Natural killer cell treated with Interleukin-12 subunit alpha and Interleukin-12 subunit beta and Interleukin-15 and Interleukin-18, amount 100 ng/mL, for 72 hours (primary cell): ENCODE data around the gene KXD1. TPM values are rescaled to one million over a fixed set of nuclear protein-coding genes. Genes with fewer than 3 reads are reported as not detected.

Experiments used
- ATAC-seq, 2 donors: fragments of 150-1000 bp; cut with Tn5 transposase in 1 of 2; sonication (Bioruptor Pico), chemical (Tn5 transposase) in 1 of 2; 2 replicates each; pipeline ENCODE4 v1.10.0; 2021
- DNase-seq: peaks from one replicate; pipeline ENCODE4 v3.0.0; 2022; ENCODE audit warnings: low spot score
- H3K27ac Mint-ChIP-seq, 2 donors: 1 replicate in 1 of 2; 2 replicates in 1 of 2; pipeline ENCODE4 v1.8.0; 2022; ENCODE audit warnings: mixed read lengths in 2 of 2, mild to moderate bottlenecking in 1 of 2, moderate library complexity in 1 of 2
- H3K27me3 Mint-ChIP-seq, 2 donors: 1 replicate in 1 of 2; 2 replicates in 1 of 2; pipeline ENCODE4 v1.8.0; 2022; ENCODE audit warnings: mixed read lengths in 2 of 2
- H3K36me3 Mint-ChIP-seq: one replicate; pipeline ENCODE4 v1.8.0; 2022; ENCODE audit warnings: mixed read lengths
- H3K4me1 Mint-ChIP-seq, 2 donors: 1 replicate in 1 of 2; 2 replicates in 1 of 2; pipeline ENCODE4 v1.8.0; 2022; ENCODE audit warnings: low read depth in 2 of 2, mixed read lengths in 2 of 2, mild to moderate bottlenecking in 1 of 2
- H3K4me3 Mint-ChIP-seq: one replicate; pipeline ENCODE4 v1.8.0; 2022; ENCODE audit warnings: mixed read lengths
- H3K9me3 Mint-ChIP-seq: 2 replicates; pipeline ENCODE4 v1.8.0; 2022; ENCODE audit warnings: mixed read lengths
- total RNA-seq, 2 donors: library from RNA; stranded (reverse); gene quantifications; one replicate each; pipeline ENCODE4 v1.2.3, GENCODE V29; 2022

KXD1 gene
- total RNA-seq, 2 donors from 2014 or later, result 105 to 144 TPM

- ATAC-seq, result peak in 1 of 2 donors; percentile 54
- Mint-ChIP-seq H3K4me1 (peaks cover 4 to 14% of the 10 kb centered on the region in 2 donors), H3K4me3 (peak within 1 kb of the TSS; percentile 56), H3K27me3 (peaks cover 38 to 56% of the 10 kb centered on the region in 2 donors), H3K36me3 (no peaks in the 10 kb centered on the region), H3K9me3 (no peaks in the 10 kb centered on the region), H3K27ac (no peak within 1 kb of the TSS)
- DNase-seq, result no peak
Observed at GRCh38 chr19:18612772-18613588, 55.3 kb downstream of the KXD1 start, which contains the start of gene TMEM59L. TSS of gene TMEM59L (plus strand) at chr19:18612870. CDS start at chr19:18612959, 89 bp downstream.

DNA sequence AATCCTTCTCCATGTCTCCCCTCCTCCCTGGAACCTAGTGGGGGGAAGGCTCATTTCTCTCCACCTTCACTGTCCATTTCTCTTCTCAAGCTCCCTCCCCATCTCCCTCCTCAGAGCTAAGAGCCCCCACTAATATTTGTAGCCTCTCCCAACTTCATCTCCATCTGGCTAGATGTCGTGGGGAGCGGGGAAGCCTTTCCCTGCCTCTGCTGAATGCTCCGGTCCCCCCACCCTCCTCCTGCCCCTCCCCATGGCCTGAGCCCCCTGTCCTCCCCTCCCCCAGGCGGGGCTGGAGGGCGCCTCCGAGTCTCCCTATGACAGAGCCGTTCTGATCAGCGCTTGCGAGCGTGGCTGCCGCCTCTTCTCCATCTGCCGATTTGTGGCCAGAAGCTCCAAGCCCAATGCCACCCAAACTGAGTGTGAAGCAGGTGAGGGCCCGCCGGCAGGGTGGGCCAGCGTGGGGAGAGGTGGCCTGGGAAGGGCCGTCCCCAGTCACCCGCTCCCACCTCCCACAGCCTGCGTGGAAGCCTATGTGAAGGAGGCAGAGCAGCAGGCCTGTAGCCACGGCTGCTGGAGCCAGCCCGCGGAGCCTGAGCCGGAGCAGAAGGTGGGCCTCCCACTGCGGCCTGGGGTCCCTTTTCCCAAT lies 56.0 kb downstream of the KXD1 start:
- Mint-ChIP-seq H3K4me3 (peak overlapping the region; percentile 17), H3K27ac (no peak overlapping the region)
- ATAC-seq, result no peak

GRCh38 chr19:18616023-18616422 lies 58.4 kb downstream of the KXD1 start:
- peaks cover 24 to 36% of the 10 kb centered on the region in 2 donors for H3K27me3 Mint-ChIP-seq
- H3K4me1 Mint-ChIP-seq, result peaks cover 2 to 13% of the 10 kb centered on the region in 2 donors
- no peaks in the 10 kb centered on the region for H3K36me3 Mint-ChIP-seq

More for the DNA sequence above, 56.0 kb downstream of the KXD1 start:
- peaks cover 35 to 49% of the 10 kb centered on the region in 2 donors for H3K27me3 Mint-ChIP-seq
- no peak for DNase-seq
- H3K36me3 Mint-ChIP-seq, result no peaks in the 10 kb centered on the region
- H3K4me1 Mint-ChIP-seq, result peaks cover 4 to 14% of the 10 kb centered on the region in 2 donors
- H3K9me3 Mint-ChIP-seq, result no peaks in the 10 kb centered on the region

GRCh38 chr19:18617562-18617961 lies 59.9 kb downstream of the KXD1 start:
- no peak for DNase-seq
- ATAC-seq, result no peak
- no peak overlapping the region for H3K4me3 Mint-ChIP-seq
- H3K4me1 Mint-ChIP-seq, result peaks cover 0 to 7% of the 10 kb centered on the region in 2 donors
- H3K27ac Mint-ChIP-seq, result no peak overlapping the region
- peaks cover 15 to 26% of the 10 kb centered on the region in 2 donors for H3K27me3 Mint-ChIP-seq
- no peaks in the 10 kb centered on the region for H3K36me3 Mint-ChIP-seq
- no peaks in the 10 kb centered on the region for H3K9me3 Mint-ChIP-seq

More at GRCh38 chr19:18616023-18616422, 58.4 kb downstream of the KXD1 start:
- Mint-ChIP-seq H3K4me3 (no peak overlapping the region), H3K27ac (no peak overlapping the region), H3K9me3 (no peaks in the 10 kb centered on the region)
- DNase-seq (no peak), ATAC-seq (no peak)

DNA sequence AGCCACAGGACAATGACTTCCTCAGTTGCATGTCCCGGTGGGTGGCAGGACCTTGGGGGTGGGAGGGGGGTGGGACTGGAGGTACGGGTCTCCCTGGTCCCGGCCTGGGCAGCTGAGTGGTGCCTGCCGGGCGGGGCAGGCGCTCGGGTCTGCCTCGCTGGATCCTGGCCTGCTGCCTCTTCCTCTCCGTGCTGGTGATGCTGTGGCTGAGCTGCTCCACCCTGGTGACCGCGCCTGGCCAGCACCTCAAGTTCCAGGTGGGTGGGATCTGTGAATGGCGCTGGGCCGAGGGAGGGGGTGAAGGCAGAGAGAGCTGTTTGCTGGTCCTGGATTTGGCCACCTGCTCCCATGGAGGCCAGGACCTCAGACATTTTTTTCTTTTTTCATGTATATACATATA lies 60.6 kb downstream of the KXD1 start:
- Mint-ChIP-seq H3K4me1 (peaks cover 0 to 6% of the 10 kb centered on the region in 2 donors), H3K9me3 (no peaks in the 10 kb centered on the region), H3K4me3 (no peak overlapping the region), H3K36me3 (no peaks in the 10 kb centered on the region), H3K27me3 (peaks cover 13 to 23% of the 10 kb centered on the region in 2 donors), H3K27ac (no peak overlapping the region)
- DNase-seq (no peak), ATAC-seq (no peak)

Other genes with a start within 250 kb of the KXD1 start
- 100 to 1,000 TPM; 153 to 223 TPM for gene LSM4, start 234.8 kb upstream of the KXD1 start, total RNA-seq
- gene PGPEP1, start 217.3 kb upstream of the KXD1 start, total RNA-seq, result 10 to 100 TPM; 42.1 to 50.7 TPM
- under 1 TPM in 1 of 2 donors, not detected in 1; 0.71 TPM for gene GDF15, start 171.7 kb upstream of the KXD1 start, total RNA-seq
- not detected for gene LRRC25, start 160.2 kb upstream of the KXD1 start, total RNA-seq
- gene SSBP4, start 138.5 kb upstream of the KXD1 start, total RNA-seq, result 100 to 1,000 TPM; 112 to 271 TPM
- 10 to 100 TPM; 19.0 to 25.6 TPM for gene ISYNA1, start 119.7 kb upstream of the KXD1 start, total RNA-seq
- 10 to 100 TPM; 52.3 to 75.2 TPM for gene ELL, start 35.8 kb upstream of the KXD1 start, total RNA-seq
- gene FKBP8, start 14.3 kb upstream of the KXD1 start, total RNA-seq, result 100 to 1,000 TPM; 199 to 208 TPM
- gene UBA52, start 14.0 kb downstream of the KXD1 start, total RNA-seq, result 1,000 to 10,000 TPM; 1,148 to 1,390 TPM
- 100 to 1,000 TPM in 1 of 2 donors, 10 to 100 TPM in 1; 81.5 to 104 TPM for gene REX1BD, start 30.9 kb downstream of the KXD1 start, total RNA-seq
- not detected for gene CRLF1, start 48.9 kb downstream of the KXD1 start, total RNA-seq
- gene TMEM59L, start 55.0 kb downstream of the KXD1 start, total RNA-seq, result not detected
- 10 to 100 TPM; 11.6 to 18.3 TPM for gene KLHL26, start 79.2 kb downstream of the KXD1 start, total RNA-seq
- gene CRTC1, start 125.8 kb downstream of the KXD1 start, total RNA-seq, result 1 to 10 TPM; 7.6 to 9.3 TPM
- not detected for gene COMP, start 233.4 kb downstream of the KXD1 start, total RNA-seq